Coronary artery (tissue), 2 donors: Measurements from ENCODE around the gene RCOR1.
A peak's percentile ranks its signal among the peaks of the same experiment; 100 is the strongest.

Source experiments
- DNase-seq: peaks from one replicate; pipeline ENCODE4 v3.0.0-alpha.2; 2017; ENCODE audit warnings: low spot score
- H3K27ac ChIP-seq, 2 donors: fragments of 200-600 bp; sonication (generic); one replicate each; pipeline ENCODE4 v1.5.1; 2016 to 2019
- H3K4me3 ChIP-seq: fragments of 200-600 bp; sonication (generic); 2 replicates; pipeline ENCODE4 v1.5.1; 2016; ENCODE audit warnings: mild to moderate bottlenecking, moderate library complexity
- TF ChIP-seq, protein P1 (sequence below): fragments of 200-600 bp; sonication (generic); IDR thresholded peaks from one replicate; pipeline ENCODE4 v1.5.1; 2019; ENCODE audit warnings: antibody characterized with exemption

The RCOR1 gene

GRCh38 chr14:102551995-102552705 lies 40.3 kb upstream of the RCOR1 start:
- DNase-seq, result no peak
- no peak overlapping the region for H3K4me3 ChIP-seq
- TF ChIP-seq, protein P1, sequence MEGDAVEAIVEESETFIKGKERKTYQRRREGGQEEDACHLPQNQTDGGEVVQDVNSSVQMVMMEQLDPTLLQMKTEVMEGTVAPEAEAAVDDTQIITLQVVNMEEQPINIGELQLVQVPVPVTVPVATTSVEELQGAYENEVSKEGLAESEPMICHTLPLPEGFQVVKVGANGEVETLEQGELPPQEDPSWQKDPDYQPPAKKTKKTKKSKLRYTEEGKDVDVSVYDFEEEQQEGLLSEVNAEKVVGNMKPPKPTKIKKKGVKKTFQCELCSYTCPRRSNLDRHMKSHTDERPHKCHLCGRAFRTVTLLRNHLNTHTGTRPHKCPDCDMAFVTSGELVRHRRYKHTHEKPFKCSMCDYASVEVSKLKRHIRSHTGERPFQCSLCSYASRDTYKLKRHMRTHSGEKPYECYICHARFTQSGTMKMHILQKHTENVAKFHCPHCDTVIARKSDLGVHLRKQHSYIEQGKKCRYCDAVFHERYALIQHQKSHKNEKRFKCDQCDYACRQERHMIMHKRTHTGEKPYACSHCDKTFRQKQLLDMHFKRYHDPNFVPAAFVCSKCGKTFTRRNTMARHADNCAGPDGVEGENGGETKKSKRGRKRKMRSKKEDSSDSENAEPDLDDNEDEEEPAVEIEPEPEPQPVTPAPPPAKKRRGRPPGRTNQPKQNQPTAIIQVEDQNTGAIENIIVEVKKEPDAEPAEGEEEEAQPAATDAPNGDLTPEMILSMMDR, result no peak
- no peak overlapping the region for H3K27ac ChIP-seq

GRCh38 chr14:102554821-102555819 lies 37.3 kb upstream of the RCOR1 start:
- TF ChIP-seq, protein P1, result no peak
- Histone ChIP-seq H3K27ac (peak overlapping the region in 1 of 2 donors; percentile 57), H3K4me3 (peak overlapping the region; percentile 86)
- no peak for DNase-seq

- TF ChIP-seq, protein P1, result no peak
- DNase-seq, result no peak
- Histone ChIP-seq H3K4me3 (no peak overlapping the region), H3K27ac (no peak overlapping the region)
Observed at GRCh38 chr14:102556098-102556677, 36.3 kb upstream of the RCOR1 start.

DNA sequence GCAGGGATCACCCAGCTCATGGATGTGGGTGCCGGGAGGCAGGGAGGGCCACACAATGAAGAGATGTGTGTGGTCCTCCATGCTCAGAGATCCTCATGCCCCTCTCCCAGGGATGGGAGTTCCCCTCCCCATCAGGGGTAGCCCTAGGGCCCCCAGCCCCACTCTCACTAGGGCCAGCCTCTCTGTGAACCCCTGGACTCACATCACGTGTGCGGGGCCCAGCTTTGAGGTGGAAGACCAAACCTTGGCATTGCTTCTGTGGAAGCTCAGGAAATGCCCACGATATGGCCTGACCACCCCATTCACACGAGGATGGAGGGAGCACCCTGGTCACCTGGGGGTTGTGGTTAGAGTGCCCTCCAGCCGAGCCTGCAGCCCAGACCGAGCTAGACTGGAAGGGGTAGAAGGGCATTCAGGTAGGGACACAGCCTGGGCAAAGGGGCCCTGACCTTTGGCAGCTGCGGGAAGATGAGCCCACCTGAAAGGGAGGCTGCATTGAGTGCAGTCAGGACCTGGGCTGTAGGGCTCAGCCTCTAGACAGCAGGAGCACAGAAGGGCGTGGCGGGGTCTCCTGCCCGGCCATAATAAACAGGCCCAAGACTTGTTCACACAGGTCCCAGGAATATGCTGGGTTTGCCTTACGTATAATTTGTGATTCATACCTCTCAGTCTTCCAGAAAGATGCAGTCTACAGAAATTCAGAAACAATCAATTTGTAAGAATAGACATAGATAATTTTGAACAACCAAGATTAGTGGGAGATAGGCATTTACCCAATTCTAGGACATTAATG lies 34.8 kb upstream of the RCOR1 start:
- DNase-seq, result no peak
- Histone ChIP-seq H3K4me3 (no peak overlapping the region), H3K27ac (no peak overlapping the region)
- TF ChIP-seq, protein P1, result no peak

DNA sequence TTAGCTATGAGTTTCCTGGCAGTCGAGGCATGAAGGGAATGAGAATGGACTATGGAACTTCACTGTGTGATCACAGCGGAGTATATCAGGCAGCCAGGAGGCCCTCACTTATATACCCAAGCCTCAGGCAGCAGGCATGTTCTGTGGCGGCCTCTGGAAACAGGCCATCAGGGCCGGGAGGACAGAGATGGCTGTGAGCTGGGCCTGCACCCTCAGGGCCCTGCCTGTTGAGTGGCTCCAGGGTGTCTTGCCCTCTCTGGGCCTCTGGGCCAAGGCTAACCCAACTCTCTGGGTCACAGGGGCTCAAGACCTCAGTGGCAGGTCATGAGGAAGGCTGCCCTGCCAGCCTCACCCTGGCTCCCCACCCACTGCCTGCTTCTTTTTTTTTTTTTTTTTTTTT lies 33.9 kb upstream of the RCOR1 start:
- TF ChIP-seq, protein P1, result no peak

GRCh38 chr14:102560458-102561261 lies 31.8 kb upstream of the RCOR1 start:
- no peak for DNase-seq
- no peak overlapping the region for H3K4me3 ChIP-seq
- no peak overlapping the region for H3K27ac ChIP-seq
- TF ChIP-seq, protein P1, result no peak

More for the DNA sequence above, 33.9 kb upstream of the RCOR1 start:
- no peak for DNase-seq
- H3K27ac ChIP-seq, result no peak overlapping the region
- no peak overlapping the region for H3K4me3 ChIP-seq
